HUES6 (cell line): ENCODE data around the gene ACAP3.
"Not testable (repeated sequence)": the region's sequence is repeated elsewhere in the genome, so short reads cannot be mapped to it uniquely, and the experiment has no call there.

Experiments used
- H3K27ac ChIP-seq: 2 replicates; pipeline ENCODE4 v1.7.0; 2013; ENCODE audit warnings: low read depth, mild to moderate bottlenecking, low read length, inconsistent platforms
- H3K27me3 ChIP-seq: 2 replicates; pipeline ENCODE4 v1.6.1; 2013; ENCODE audit warnings: low read length; ENCODE audit not compliant: control insufficient read depth, insufficient read depth
- H3K36me3 ChIP-seq: 2 replicates; pipeline ENCODE4 v1.6.1; 2013; ENCODE audit warnings: low read length; ENCODE audit not compliant: control insufficient read depth, insufficient read depth
- H3K4me1 ChIP-seq: 2 replicates; pipeline ENCODE4 v1.6.1; 2013; ENCODE audit warnings: low read length; ENCODE audit not compliant: control insufficient read depth, insufficient read depth
- H3K4me3 ChIP-seq: 2 replicates; pipeline ENCODE4 v1.5.1; 2013; ENCODE audit warnings: low read depth, low read length
- H3K9ac ChIP-seq: one replicate; pipeline ENCODE4 v1.6.1; 2013; ENCODE audit warnings: mild to moderate bottlenecking, low read length
- H3K9me3 ChIP-seq: 2 replicates; pipeline ENCODE4 v1.6.1; 2013; ENCODE audit warnings: low read depth, low read length; ENCODE audit not compliant: control insufficient read depth, insufficient read depth

The ACAP3 gene

DNA sequence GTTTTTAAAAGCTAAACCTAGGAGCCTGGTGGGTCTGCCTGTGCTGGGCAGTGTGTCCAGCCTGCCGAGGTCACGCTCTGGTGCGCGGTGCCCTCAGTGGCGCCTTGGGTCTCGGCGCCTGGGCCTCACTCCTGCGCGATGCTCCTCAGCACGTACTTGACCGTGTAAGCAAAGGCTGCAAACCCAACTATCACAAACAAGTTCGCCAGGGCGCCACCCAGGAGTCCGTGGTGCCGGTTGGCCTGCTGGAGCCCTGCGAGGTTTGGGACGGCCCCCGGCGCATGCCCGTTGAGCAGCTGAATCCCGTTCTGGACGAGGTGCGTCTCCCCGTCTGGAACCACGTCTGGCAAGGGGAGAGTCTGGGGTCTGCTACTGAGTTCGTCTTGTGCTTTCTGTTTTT, 52.7 kb downstream of the ACAP3 start:
- Histone ChIP-seq H3K9ac (no peak overlapping the region), H3K4me3 (no peak overlapping the region), H3K36me3 (peaks cover 62% of the 10 kb centered on the region), H3K4me1 (peaks cover 15% of the 10 kb centered on the region), H3K27ac (no peak overlapping the region), H3K27me3 (no peaks in the 10 kb centered on the region), H3K9me3 (no peaks in the 10 kb centered on the region)

- no peak overlapping the region for H3K9ac ChIP-seq
- H3K27ac ChIP-seq = no peak overlapping the region
- H3K4me1 ChIP-seq = peaks cover 15% of the 10 kb centered on the region
- no peak overlapping the region for H3K4me3 ChIP-seq
- H3K36me3 ChIP-seq = peaks cover 58% of the 10 kb centered on the region
- no peaks in the 10 kb centered on the region for H3K9me3 ChIP-seq
- H3K27me3 ChIP-seq = no peaks in the 10 kb centered on the region
These were observed 53.1 kb downstream of the ACAP3 start for GRCh38 chr1:1254667-1254998.

DNA sequence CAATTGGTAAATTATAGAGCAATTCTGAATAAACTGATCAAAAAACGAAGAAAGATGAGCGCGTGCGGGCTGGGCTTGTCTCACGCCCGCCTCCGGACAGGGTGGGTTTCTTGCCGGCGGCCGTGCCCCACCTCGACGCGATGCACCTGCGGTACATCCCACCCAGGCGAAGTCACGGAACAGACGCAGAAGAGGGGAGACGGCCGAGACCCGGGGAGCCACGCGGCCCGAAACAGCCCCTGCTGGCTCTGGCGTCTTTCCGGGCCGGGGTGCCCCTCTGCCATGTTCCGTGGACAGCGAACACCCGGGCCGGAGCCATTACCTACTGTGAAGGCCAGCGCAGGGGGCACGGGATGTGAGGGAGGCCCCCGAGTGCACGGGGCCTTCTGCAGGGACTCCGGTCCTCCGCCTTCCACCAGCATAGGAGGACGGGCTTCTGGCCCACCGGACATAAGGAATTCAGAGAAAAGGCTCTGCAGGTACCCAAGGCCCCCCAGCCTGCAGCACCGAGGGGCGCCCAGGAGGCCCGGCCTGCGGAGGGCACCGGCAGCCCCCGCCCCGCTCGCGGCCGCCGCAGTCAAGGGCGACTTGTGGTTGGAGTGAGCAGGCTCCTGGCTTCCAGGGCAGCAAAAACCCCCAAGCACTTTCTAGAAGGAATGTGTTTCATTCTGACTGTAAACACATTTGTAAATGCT, 53.6 kb downstream of the ACAP3 start:
- peaks cover 54% of the 10 kb centered on the region for H3K36me3 ChIP-seq
- no peak overlapping the region for H3K9ac ChIP-seq
- peaks cover 14% of the 10 kb centered on the region for H3K4me1 ChIP-seq
- no peaks in the 10 kb centered on the region for H3K27me3 ChIP-seq
- H3K27ac ChIP-seq = no peak overlapping the region
- H3K9me3 ChIP-seq = no peaks in the 10 kb centered on the region
- no peak overlapping the region for H3K4me3 ChIP-seq

DNA sequence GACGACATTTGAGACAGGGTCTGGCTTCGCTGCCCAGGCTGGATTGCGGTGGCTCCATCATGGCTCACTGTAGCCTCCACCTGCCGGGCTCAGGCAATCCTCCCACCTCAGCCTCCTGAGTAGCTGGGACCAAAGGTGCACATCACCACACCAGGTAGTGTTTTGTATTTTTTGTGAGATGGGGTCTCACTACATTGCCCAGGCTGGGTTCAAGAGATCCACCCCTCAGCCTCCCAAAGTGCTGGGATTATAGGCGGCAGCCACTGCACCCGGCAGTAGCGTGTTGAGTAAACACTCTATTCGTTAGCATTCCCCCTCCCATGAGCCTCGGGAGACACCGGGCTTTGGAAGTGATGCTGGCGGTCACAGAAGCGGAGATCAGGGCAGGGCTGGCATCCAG, 54.4 kb downstream of the ACAP3 start:
- H3K9me3 ChIP-seq = no peaks in the 10 kb centered on the region
- H3K4me3 ChIP-seq = no peak overlapping the region
- no peak overlapping the region for H3K9ac ChIP-seq
- peaks cover 7% of the 10 kb centered on the region for H3K4me1 ChIP-seq
- H3K27ac ChIP-seq = no peak overlapping the region
- H3K36me3 ChIP-seq = peaks cover 50% of the 10 kb centered on the region
- H3K27me3 ChIP-seq = no peaks in the 10 kb centered on the region

- Histone ChIP-seq H3K4me3 (no peak overlapping the region), H3K4me1 (peaks cover 4% of the 10 kb centered on the region; the same call in 1 of the 2 replicates), H3K27ac (peak overlapping the region; percentile 47; the same call in 1 of the 2 replicates), H3K9ac (no peak overlapping the region), H3K27me3 (peaks cover 20% of the 10 kb centered on the region), H3K9me3 (no peaks in the 10 kb centered on the region), H3K36me3 (peaks cover 35% of the 10 kb centered on the region)
These were observed 56.9 kb downstream of the ACAP3 start for GRCh38 chr1:1250786-1251284.

GRCh38 chr1:1248009-1248913, 59.5 kb downstream of the ACAP3 start:
- H3K9ac ChIP-seq, H3K9me3 ChIP-seq, H3K4me1 ChIP-seq, H3K27ac ChIP-seq, H3K36me3 ChIP-seq, H3K4me3 ChIP-seq: not testable (repeated sequence)
- peaks cover 21% of the 10 kb centered on the region for H3K27me3 ChIP-seq

DNA sequence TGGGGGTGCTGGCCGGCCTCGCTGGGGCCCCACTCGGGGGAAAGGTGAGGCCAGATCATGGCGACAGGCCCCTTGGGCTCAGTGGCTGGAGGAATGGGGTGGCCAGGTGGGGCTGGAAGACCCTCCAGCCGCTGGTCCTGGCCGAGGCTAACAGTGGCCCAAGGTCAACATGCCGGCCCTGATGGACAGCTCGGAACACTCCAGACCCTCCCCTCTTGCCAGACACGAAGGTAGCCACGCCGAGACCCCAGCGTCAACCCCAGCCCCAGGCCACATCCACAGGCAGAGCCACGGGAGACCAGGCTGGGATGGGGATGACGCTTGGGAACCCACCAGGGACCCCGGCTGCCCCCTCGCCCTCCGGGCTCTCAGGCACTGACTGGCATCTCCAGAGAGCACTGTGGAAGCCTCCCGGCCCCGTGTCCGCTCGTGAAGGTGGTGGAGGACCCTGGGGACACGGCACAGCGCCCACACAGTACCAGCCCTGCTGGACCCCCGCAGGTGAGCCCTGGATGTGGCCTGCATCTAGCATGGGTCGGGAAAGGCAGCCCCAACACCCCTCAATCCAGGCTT, 60.3 kb downstream of the ACAP3 start:
- Histone ChIP-seq H3K4me1 (peaks cover 7% of the 10 kb centered on the region; the same call in 1 of the 2 replicates), H3K9me3 (no peaks in the 10 kb centered on the region), H3K4me3 (peak overlapping the region; percentile 39; the same call in 1 of the 2 replicates), H3K27me3 (peaks cover 21% of the 10 kb centered on the region), H3K27ac (no peak overlapping the region), H3K9ac (no peak overlapping the region), H3K36me3 (peaks cover 1% of the 10 kb centered on the region)

DNA sequence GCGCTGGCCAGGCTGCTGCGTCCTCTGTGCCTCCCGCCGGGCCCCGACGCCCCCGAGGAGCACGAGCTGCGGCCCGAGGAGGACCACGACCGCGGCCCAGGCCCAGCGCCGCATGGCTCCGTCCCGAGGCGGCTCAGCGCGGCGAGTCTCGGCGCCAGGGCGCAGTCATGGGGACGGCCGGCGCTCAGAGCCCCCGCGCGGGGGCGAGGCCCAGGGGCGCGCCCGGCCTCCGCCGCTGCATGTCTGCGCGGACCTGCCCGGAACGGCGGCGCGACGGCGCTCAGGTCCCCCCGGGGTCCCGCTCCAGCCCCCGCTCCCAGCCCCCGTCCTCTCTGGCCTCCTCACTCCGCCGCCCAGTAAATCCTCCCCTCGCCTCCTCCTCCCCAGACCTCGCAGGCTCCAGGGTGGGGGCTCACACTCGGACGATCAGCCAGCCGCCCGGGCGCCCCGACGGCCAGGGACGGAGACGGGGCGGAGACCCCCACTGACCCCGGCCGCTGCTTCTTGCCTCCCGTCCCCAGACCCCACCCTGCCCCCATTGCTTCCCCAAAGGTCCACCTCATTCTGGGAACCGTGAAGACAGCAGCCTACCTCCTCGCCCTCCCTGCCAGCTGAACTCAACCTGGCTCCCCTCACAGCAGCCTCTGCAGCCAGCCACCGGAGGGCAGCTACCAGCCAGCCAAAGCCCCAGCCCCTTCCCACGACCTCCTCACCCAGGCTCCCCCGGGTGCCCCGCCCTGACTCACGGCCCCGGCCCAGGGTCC, 61.0 kb downstream of the ACAP3 start, which contains the start of gene C1QTNF12:
TSS of gene C1QTNF12 (minus strand) at position 146 of the 764 bp plus-strand sequence. CDS start at position 114, 32 bp downstream.
- H3K4me3 ChIP-seq = peak within 1 kb of the TSS; percentile 39
- peaks cover 21% of the 10 kb centered on the region for H3K27me3 ChIP-seq
- no peaks in the 10 kb centered on the region for H3K9me3 ChIP-seq
- H3K36me3 ChIP-seq = no peaks in the 10 kb centered on the region
- H3K9ac ChIP-seq = peak within 1 kb of the TSS; percentile 48
- H3K4me1 ChIP-seq = peaks cover 7% of the 10 kb centered on the region; the same call in 1 of the 2 replicates
- no peak within 1 kb of the TSS for H3K27ac ChIP-seq

GRCh38 chr1:1245817-1246576, 61.7 kb downstream of the ACAP3 start:
- H3K9ac ChIP-seq = peak overlapping the region; percentile 48

More at GRCh38 chr1:1245817-1246576, 61.7 kb downstream of the ACAP3 start:
- Histone ChIP-seq H3K27me3 (peaks cover 21% of the 10 kb centered on the region), H3K4me1 (peaks cover 7% of the 10 kb centered on the region; the same call in 1 of the 2 replicates), H3K9me3 (no peaks in the 10 kb centered on the region), H3K4me3 (peak overlapping the region; percentile 39), H3K36me3 (no peaks in the 10 kb centered on the region), H3K27ac (no peak overlapping the region)
